Fibroblast of lung (primary cell): ENCODE measurements around the gene RAB19.

ENCODE experiments used
- CTCF ChIP-seq, 2 donors: IDR thresholded peaks in 1 of 2; conservative IDR thresholded peaks in 1 of 2; 1 replicate in 1 of 2; 2 replicates in 1 of 2; pipeline ENCODE4 v1.5.1; 2011 to 2012; ENCODE audit warnings: low read length in 2 of 2, control low read depth in 1 of 2, inconsistent platforms in 1 of 2, low read depth in 1 of 2, mild to moderate bottlenecking in 1 of 2
- EZH2 ChIP-seq: IDR thresholded peaks from 2 replicates; pipeline ENCODE4 v1.5.1; 2012; ENCODE audit warnings: low read length, control low read depth, mild to moderate bottlenecking; ENCODE audit errors: missing control alignments

- TF ChIP-seq CTCF (conservative IDR thresholded peaks at IDR 0.05 in 1 of 2, IDR thresholded peaks at IDR 0.05 in 1 of 2; ENCODE audit: low read depth in 1 of 2, low read length in 2 of 2): no peak
- TF ChIP-seq EZH2: no peak
Observed at GRCh38 chr7:140416560-140416959, 12.7 kb downstream of the RAB19 start.
